Spleen (tissue), 7 donors: ENCODE results near the gene PLCD4.

Experiments
- POLR2A ChIP-seq, 3 donors: fragments of 450-650 bp; IDR thresholded peaks; one replicate each; pipeline ENCODE4 v1.5.1; 2017; ENCODE audit warnings: antibody characterized with exemption in 3 of 3, mild to moderate bottlenecking in 1 of 3
- TF ChIP-seq, protein P1 (sequence below), 11 experiments: fragments of 200-600 bp in 7 of 11; fragments of 450-650 bp in 4 of 11; sonication (generic) in 4 of 11; IDR thresholded peaks in 8 of 11; conservative IDR thresholded peaks in 3 of 11; 1 replicate in 7 of 11; 2 replicates in 4 of 11; pipeline versions ENCODE4 v1.4.0 to v1.8.0; 2016 to 2021; ENCODE audit warnings: antibody characterized with exemption in 11 of 11, inconsistent platforms in 4 of 11, mild to moderate bottlenecking in 1 of 11
- donor health status: DM: no; HTN: no; CAD: no; lungs with moderate emphysema.
- donor health status: DM: no; HTN: no; CAD: no.
- donor health status: DM: no; HTN: no; CAD: no.

DNA sequence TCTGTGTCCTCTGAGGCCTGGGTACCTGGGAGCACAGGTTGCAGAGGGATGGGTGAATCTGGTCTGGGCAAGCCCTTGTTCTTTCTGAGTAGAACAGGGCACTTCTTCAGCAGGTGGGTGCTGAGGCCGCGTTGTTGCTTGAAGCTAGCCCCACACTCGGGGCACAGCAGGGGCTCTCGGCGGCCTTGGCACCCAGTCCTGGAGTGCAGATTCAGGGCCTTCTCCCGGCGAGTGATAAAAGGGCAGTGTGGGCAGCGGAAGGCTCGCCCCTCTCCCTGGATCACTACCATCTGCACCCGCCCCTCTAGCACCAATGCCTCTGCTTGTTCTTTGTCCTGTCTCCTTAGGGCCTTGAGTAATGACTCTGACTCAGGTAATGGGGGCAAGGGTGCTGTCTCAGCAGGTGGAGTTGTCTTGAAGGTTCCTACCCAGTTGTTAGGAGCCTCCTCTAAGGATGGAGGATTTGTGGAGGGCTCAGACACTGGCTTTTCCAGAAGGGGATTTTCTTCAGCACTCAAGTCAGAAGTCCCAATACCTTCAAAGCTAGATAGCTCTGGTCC lies 36.1 kb downstream of the PLCD4 start:
- TF ChIP-seq, protein P1, sequence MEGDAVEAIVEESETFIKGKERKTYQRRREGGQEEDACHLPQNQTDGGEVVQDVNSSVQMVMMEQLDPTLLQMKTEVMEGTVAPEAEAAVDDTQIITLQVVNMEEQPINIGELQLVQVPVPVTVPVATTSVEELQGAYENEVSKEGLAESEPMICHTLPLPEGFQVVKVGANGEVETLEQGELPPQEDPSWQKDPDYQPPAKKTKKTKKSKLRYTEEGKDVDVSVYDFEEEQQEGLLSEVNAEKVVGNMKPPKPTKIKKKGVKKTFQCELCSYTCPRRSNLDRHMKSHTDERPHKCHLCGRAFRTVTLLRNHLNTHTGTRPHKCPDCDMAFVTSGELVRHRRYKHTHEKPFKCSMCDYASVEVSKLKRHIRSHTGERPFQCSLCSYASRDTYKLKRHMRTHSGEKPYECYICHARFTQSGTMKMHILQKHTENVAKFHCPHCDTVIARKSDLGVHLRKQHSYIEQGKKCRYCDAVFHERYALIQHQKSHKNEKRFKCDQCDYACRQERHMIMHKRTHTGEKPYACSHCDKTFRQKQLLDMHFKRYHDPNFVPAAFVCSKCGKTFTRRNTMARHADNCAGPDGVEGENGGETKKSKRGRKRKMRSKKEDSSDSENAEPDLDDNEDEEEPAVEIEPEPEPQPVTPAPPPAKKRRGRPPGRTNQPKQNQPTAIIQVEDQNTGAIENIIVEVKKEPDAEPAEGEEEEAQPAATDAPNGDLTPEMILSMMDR (IDR thresholded peaks at IDR 0.05 in 8 of 11, conservative IDR thresholded peaks at IDR 0.05 in 3 of 11), result no peak
- no peak for TF ChIP-seq POLR2A (IDR thresholded peaks at IDR 0.05)
